ENCODE results near the gene NPTXR.

The NPTXR gene

DNA sequence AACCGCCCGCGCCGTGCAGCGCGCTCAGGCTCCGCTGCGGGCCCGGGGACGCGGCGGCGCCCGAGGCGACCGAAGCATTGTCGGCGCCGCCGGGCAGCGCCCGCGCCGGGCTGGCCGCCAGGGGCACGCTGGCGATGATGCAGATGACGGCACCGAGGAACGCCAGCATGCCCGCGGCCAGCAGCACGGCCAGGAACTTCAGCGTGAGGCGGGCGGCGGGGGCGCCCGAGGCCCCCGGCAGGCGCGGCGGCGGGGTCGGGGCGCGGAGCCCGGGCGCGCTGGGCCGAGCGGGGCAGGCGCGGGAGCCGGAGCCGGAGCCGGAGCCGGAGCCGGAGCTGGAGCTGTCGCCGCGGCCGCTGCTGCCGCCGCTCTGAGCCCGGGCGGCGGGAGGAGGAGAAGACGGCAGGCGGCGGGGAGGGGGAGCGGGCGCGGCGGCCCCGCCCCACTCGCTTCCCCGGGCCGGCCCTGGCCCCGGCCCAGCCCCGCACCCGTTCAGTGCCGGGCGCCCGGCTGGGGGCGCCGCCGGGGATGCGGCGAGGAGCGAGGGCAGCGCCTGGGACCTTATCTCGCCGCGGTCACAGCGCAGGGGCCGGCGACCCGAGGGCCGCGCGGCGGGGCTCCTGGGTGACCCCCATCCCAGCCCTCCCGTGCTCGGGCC is at the start of gene NPTXR:
NPTXR (minus strand) TSS at position 372 of the 658 bp plus-strand sequence.
- no peak for DNase-seq (ENCODE audit: low read depth)

GRCh38 chr22:38891256-38891655 is 47.4 kb upstream of the NPTXR start:
- no peak for DNase-seq (ENCODE audit: low read depth)

DNA sequence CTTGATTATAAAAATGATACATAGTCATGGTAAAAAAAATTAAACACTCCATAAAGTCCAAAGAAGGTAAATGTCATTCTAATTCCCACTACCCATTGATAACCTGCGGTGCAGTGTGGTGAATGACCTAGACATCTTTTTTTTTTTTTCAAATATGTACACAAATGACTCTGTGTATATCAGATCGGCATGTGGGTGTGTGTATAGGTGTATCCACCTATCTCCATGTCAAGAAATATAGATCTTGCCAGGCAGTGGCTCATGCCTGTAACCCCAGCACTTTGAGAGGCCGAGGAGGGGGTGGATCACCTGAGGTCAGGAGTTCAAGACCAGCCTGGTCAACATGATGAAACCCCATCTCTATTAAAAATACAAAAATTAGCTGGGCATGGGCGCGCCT is 46.5 kb upstream of the NPTXR start:
- DNase-seq (ENCODE audit: low read depth): no peak

DNA sequence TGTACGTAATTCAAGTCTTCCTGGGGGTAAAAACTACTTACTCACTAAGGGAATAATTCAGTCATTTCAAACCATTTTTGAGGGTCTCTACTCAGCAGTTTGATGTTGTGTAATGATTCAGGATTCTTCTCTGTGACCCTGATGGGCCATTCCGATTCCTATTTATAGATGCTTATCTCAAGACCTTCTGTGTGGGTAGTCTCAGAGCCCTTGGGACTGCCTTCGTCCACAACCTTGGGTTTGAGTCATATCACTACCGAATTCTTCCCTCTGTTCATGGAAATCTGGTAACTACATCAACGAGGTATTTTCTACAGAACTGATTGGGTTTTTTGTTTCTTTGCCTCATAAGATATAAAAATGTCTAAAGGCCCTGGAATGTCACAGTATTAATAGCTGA is 42.5 kb upstream of the NPTXR start:
- DNase-seq (ENCODE audit: low read depth): no peak

GRCh38 chr22:38882972-38883622 is 39.3 kb upstream of the NPTXR start:
- no peak for DNase-seq (ENCODE audit: low read depth)

DNA sequence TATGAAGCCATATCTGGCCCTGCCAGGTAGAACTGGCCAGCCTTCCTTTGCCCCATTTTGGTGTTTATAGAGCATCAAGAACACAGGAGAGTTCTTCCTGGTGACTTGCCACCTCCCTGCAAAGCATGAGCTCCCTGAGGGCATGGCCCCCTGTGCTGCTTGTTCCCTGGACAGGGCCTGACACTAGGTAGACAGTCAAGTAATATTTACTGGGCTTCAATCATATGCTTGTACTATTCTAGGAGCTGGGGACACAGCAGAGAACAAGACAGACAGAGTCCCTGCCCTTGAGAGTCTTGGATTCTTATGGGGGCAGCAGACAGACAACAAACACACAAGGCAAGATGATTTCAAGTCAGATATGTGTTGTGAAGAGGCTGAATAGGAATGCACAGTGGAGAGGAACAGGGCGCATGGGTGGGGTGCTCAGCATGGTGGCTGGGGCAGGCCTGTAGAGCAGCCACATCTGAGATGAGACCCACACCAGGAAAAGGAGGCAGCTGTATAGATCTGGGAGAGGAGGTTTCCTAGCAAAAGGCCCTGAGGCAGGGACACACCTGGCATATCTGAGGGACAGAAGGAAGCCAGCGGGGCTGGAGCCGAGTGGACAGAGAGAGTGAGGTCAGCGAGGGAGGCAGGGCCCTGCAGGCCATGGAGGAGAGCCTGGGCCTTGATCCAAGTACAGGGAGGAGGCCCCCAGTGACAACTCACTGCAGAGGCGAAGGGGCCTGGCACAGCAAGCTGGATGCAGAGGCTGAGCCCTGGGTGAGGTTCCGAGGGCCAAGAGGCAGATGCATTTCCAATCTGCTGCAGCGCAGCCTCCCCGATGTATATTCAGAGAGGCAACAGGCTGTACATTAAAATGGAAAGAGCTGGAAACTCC is 38.4 kb upstream of the NPTXR start:
- no peak for DNase-seq (ENCODE audit: low read depth)

DNA sequence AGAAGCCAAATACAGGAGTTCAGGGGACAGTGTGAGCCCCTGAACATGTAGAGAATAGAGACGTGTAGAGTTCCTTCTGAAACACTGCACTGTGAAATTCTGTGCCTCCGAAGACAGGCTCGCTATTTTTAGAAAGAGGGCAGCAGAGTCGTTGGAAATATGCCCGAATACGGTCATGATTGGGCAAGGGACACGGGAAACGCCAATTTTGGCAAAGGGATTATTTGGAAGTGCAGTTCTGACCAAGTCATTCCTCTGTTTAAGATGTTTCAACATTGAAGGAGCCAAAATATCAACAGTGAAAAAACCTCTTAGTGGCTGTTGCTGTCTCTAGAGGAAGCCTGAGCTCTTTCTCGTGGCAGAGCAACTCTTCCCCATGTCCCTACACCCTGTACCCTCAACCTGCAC is 37.6 kb upstream of the NPTXR start:
- DNase-seq (ENCODE audit: low read depth): no peak

DNA sequence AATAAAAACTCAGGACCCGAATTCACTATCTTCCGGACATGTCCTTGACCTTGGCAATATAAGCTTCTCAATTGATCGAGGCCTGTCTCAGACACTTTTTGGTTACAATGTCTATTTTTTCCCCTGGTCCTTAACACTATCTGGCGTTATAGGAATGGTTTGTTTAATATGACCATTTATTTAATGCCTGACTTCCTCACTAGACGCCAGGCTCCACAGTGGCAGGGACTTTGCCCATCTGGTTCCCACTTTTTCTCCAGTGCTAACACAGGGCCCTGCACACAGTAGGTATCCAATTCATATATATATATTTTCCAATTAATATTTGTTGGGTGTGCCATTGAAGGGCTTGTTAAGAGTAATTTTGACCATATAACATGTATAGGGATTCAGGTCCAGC is 36.1 kb upstream of the NPTXR start:
- no peak for DNase-seq (ENCODE audit: low read depth)

DNA sequence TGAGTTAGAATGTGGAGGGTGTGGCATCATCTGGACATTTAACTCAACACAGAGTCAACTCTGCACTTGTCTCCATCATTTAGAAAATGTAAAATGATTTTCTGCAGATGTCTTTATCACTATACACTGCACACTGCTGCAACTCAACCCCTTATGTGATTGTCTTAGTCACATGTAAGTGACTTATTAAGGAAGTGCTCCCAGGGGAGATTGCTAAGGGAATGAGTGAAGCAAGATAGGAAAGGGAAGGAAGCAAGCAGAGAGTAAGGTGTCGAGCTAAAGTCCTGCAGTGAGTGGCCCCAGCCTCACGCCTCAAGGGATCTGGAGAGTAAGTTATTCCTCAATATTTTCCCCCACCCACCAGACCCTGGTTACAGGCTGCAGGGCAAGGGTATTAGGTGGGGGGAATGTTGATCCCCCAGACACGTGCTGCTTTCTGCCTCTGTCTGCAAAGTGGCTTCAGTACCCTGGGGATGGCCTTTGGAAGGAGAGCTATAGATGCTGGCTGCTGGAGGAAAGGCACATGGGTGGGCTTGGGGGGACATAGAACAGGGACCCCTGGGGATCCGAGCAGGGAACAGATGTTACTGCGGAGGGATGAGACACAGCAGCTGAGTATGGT is 35.4 kb upstream of the NPTXR start:
- no peak for DNase-seq (ENCODE audit: low read depth)

DNA sequence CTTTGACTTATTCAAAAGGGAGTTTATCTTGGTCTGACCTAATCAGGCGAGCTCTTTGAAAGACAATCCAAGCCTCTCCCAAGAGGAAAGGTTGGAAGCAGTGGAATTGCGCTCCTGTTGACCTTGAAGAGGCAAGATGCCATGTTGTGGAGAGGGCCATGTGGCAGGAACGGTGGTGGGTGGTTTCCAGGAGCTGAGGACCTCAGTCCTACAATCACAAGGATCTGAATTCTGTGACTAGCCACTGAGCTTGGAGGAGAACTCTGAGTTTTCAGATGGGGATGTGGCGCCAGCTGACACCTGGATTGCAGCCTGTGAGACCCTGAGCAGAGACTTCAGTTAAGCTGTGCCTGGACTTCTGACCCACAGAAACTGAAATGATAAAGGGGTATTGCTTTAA is 34.2 kb upstream of the NPTXR start:
- no peak for DNase-seq (ENCODE audit: low read depth)

DNA sequence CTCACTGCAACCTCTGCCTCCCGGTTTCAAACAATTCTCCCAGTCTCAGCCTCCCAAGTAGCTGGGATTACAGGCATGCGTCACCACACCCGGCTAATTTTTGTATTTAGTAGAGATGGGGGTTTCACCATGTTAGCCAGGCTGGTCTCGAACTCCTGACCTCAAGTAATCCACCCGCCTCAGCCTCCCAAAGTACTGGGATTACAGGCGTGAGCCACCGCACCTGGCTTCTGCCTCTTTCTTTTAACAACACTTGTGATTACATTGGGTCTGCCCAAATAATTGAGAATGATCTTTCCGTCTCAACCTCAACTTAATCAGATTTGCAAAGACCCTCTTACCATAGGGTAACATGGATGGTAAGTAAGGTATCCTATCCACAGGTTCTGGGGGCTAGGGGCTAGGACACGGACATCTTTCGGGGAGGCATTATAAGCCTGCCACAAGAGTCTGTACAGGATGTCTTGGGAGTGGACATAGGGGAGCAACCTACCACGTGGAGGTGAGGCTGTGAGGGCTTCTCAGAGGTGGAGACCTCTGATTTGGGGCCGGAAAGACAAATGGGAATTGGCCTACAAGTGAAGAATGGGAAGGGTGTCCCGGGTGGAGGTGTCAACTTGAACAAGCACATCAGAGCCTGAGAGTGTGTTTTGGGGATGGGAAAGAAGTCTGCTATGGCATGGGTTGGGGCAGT is 30.8 kb upstream of the NPTXR start:
- no peak for DNase-seq (ENCODE audit: low read depth)

- no peak for DNase-seq (ENCODE audit: low read depth)
Measured at GRCh38 chr22:38873469-38874411, 29.9 kb upstream of the NPTXR start.

- no peak for DNase-seq (ENCODE audit: low read depth)
Measured at GRCh38 chr22:38872831-38873248, 29.0 kb upstream of the NPTXR start.

GRCh38 chr22:38872172-38872830 is 28.5 kb upstream of the NPTXR start, which contains the start of gene CBX6:
Gene CBX6, minus strand, starts transcription at chr22:38872216. Its CDS starts 26 bp downstream, at chr22:38872190.
- peak; percentile 95 for DNase-seq (ENCODE audit: low read depth)

GRCh38 chr22:38871360-38872171 is 27.7 kb upstream of the NPTXR start:
- DNase-seq (ENCODE audit: low read depth): no peak

DNA sequence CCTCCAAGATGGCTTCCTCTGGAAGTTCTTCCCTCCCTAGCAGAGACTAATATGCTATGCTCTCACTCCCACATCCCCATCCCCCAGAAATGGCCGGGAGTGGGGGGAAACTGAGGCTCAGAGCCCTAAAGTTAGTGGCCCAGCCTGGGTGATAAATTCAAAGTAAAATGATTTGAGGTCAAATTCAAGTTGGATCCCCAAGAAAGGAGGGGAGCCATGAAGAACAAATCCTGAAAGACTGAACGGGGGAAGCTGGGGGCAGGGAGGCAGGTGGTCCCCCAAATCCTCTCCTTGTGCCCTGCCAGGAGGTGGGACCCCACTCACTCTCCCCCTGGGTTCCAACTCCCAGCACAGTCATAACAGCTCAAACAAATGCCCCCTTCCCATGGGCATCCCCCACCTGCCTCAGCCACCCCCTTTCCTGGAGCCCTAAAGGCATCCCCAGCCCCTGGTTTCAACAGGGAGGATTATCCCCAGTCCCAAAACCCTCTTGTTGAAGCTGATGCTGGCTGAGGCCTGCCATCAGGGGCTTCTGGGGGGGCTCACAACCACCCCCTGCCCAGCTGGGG is 27.0 kb upstream of the NPTXR start:
- no peak for DNase-seq (ENCODE audit: low read depth)

DNA sequence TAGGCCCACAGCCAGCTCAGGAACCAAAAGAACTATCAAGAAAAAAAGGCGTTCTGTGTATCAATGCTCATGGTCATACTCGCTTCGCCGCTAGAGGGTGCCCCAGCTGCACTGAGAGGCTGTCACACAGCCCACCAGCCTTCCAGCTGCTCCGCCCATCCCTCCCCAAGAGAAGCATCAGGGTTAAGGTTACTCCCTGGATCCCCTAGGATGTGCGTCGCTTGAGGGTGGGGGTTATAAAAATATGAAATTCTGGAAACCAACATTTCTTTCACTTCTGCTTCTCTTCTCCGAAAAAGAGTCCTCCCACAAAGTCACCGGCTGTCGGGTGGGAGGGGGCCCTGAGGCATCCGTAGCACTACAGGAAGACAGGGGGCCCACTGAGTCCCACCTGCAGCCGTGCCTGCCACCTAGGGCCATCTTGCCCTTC is 26.5 kb upstream of the NPTXR start:
- DNase-seq (ENCODE audit: low read depth): peak; percentile 62

GRCh38 chr22:38869663-38870062 is 25.8 kb upstream of the NPTXR start:
- DNase-seq (ENCODE audit: low read depth): no peak

GRCh38 chr22:38868886-38869381 is 25.1 kb upstream of the NPTXR start:
- DNase-seq (ENCODE audit: low read depth): peak; percentile 79
